ENCODE results near the gene KIF26B.

The KIF26B gene

DNA sequence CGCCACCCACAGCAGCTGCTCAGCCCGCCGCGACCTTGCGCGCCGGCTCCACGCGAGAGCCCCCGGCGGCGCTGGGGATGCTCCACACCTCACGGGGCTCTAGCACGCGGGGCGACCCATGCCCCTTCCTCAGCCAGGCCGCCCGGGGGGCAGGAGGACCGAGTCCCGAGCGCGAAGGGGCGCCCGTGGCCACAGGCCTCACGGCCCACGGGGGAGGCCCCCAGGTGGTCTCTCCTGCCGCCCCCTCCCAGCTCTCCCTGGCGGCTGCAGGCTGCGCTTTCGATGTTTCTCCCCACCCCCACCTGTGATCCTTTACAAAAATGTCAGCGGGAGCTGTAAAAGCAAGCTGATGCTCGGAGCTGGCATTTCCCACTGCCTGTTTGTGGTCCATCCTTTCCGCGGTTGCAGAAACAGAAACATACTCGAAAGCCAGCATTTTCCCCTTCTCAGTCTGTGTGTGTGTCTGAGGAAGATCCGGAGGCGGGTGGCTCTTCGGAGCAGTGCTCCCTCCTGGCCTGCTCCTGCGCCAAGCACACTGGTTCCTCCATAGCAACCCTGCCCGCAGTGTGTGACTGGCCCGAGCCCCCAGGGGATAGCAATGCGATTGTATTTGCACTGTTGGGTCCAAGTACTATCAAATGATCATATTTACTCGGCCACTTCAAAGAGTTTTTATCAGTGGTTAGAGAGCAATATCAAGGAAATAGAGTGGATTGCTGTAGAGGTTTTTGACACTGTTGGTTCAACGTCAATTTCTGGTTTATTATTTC is 2.1 kb downstream of the KIF26B start:
- H3K4me1 ChIP-seq (ENCODE audit: control insufficient read depth, insufficient read depth, low read length): peaks cover 9% of the 10 kb centered on the region
- H3K27me3 ChIP-seq (ENCODE audit: control insufficient read depth, insufficient read depth, low read length): peaks cover 55% of the 10 kb centered on the region
- H3K9me3 ChIP-seq (ENCODE audit: control insufficient read depth, insufficient read depth, low read depth, low read length): no peaks in the 10 kb centered on the region
- peak overlapping the region; percentile 74 for H3K9ac ChIP-seq (ENCODE audit: low read length)
- peak overlapping the region; percentile 83 for H3K4me3 ChIP-seq (ENCODE audit: low read depth, low read length)
- no peaks in the 10 kb centered on the region for H3K36me3 ChIP-seq (ENCODE audit: control insufficient read depth, insufficient read depth, low read length)
- peak overlapping the region; percentile 46; the same call in 1 of the 2 replicates for H3K27ac ChIP-seq (ENCODE audit: low read depth, low read length)

DNA sequence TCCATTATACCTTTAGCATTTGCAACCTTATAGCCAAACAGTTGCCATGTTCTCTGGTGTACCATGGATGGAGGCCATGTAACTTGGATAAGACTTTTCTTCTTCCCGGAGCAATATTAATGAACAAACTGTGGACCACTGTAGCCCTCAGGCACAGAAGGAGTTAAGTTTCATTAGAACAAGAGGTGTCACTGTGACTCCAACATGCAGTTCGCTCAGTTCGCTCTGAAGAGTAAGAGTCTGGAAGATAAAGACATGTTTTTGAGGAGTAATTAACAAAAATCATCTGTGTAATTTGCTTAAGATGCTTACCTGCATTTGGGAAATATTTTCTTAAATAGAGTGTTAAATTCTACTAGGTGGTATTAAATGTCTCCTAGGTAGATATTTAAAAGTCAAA is 4.1 kb downstream of the KIF26B start:
- no peak overlapping the region for H3K4me3 ChIP-seq (ENCODE audit: low read depth, low read length)
- peaks cover 42% of the 10 kb centered on the region for H3K27me3 ChIP-seq (ENCODE audit: control insufficient read depth, insufficient read depth, low read length)

DNA sequence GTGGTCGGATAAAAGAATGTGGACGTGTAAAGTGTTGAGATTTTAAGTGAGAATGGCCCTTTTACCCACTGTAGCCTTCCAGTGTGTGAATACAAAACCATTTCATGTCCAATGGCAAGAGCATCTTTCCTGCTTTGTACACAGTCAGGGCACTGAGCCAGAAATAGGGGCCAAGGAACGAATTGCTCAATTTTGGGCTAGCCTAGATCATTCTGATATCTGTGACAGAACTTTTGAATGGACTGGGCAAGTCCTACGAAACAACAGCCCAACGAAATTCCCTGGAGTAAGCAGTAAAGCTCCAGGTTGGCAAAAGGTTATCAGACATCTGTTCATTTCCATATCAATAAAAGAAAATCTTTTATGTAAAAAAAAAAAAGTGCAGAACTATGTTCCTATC is 5.5 kb downstream of the KIF26B start:
- H3K36me3 ChIP-seq (ENCODE audit: control insufficient read depth, insufficient read depth, low read length): no peaks in the 10 kb centered on the region
- H3K4me1 ChIP-seq (ENCODE audit: control insufficient read depth, insufficient read depth, low read length): peaks cover 6% of the 10 kb centered on the region
- no peaks in the 10 kb centered on the region for H3K9me3 ChIP-seq (ENCODE audit: control insufficient read depth, insufficient read depth, low read depth, low read length)
- peaks cover 28% of the 10 kb centered on the region for H3K27me3 ChIP-seq (ENCODE audit: control insufficient read depth, insufficient read depth, low read length)
- no peak overlapping the region for H3K9ac ChIP-seq (ENCODE audit: low read length)
- no peak overlapping the region for H3K27ac ChIP-seq (ENCODE audit: low read depth, low read length)
- no peak overlapping the region for H3K4me3 ChIP-seq (ENCODE audit: low read depth, low read length)

More for the DNA sequence above, 4.1 kb downstream of the KIF26B start:
- no peak overlapping the region for H3K9ac ChIP-seq (ENCODE audit: low read length)
- H3K36me3 ChIP-seq (ENCODE audit: control insufficient read depth, insufficient read depth, low read length): no peaks in the 10 kb centered on the region
- no peak overlapping the region for H3K27ac ChIP-seq (ENCODE audit: low read depth, low read length)
- peaks cover 6% of the 10 kb centered on the region for H3K4me1 ChIP-seq (ENCODE audit: control insufficient read depth, insufficient read depth, low read length)
- no peaks in the 10 kb centered on the region for H3K9me3 ChIP-seq (ENCODE audit: control insufficient read depth, insufficient read depth, low read depth, low read length)

GRCh38 chr1:245160741-245161400 is 6.1 kb downstream of the KIF26B start:
- Histone ChIP-seq H3K9ac (ENCODE audit: low read length) (no peak overlapping the region), H3K4me3 (ENCODE audit: low read depth, low read length) (no peak overlapping the region), H3K27ac (ENCODE audit: low read depth, low read length) (no peak overlapping the region), H3K4me1 (ENCODE audit: control insufficient read depth, insufficient read depth, low read length) (peaks cover 6% of the 10 kb centered on the region), H3K9me3 (ENCODE audit: control insufficient read depth, insufficient read depth, low read depth, low read length) (no peaks in the 10 kb centered on the region), H3K27me3 (ENCODE audit: control insufficient read depth, insufficient read depth, low read length) (peaks cover 23% of the 10 kb centered on the region), H3K36me3 (ENCODE audit: control insufficient read depth, insufficient read depth, low read length) (no peaks in the 10 kb centered on the region)

DNA sequence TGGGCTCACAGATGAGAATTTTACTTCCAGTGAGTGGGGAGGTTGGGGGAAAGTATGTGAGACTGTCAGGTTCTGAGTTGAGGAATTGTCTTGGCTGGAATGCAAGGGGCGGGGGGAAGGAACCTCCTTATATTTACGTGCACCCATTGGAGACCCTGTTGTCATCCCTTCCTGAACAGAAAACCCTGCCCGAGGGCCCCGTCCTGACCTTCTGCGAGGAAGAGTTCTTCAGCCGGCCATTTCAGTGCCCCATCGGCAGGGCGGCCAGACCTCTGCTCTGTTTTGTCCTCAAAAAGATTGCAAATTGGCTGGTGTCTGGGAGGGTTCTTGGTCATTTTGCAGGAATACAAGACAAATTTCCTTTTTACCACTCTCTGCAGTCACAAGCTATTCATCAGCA is 7.1 kb downstream of the KIF26B start:
- H3K4me1 ChIP-seq (ENCODE audit: control insufficient read depth, insufficient read depth, low read length): peaks cover 16% of the 10 kb centered on the region
- no peak overlapping the region for H3K9ac ChIP-seq (ENCODE audit: low read length)
- peaks cover 18% of the 10 kb centered on the region for H3K27me3 ChIP-seq (ENCODE audit: control insufficient read depth, insufficient read depth, low read length)
- H3K27ac ChIP-seq (ENCODE audit: low read depth, low read length): no peak overlapping the region
- no peak overlapping the region for H3K4me3 ChIP-seq (ENCODE audit: low read depth, low read length)
- no peaks in the 10 kb centered on the region for H3K36me3 ChIP-seq (ENCODE audit: control insufficient read depth, insufficient read depth, low read length)
- H3K9me3 ChIP-seq (ENCODE audit: control insufficient read depth, insufficient read depth, low read depth, low read length): no peaks in the 10 kb centered on the region

DNA sequence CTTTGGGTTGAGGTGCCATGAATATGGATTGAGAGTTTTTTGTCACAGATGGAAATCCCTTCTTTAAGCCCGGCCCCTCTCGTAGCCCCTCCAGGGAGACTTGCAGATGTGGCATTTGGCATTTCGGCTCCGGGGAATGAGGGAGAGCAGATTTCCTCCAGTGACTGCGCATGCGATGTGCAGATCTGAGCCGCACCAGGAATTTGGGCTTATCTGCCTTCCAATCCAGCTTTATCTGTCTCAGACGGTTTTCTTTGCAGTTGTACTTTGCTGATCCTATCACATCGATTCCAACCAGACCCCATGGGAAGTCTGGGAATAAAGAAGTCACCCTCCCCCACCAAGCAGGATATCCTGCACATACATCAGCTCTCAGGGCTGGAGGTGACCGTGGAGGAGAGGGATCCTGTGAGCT is 11.7 kb downstream of the KIF26B start:
- no peak overlapping the region for H3K9ac ChIP-seq (ENCODE audit: low read length)
- no peak overlapping the region for H3K27ac ChIP-seq (ENCODE audit: low read depth, low read length)
- no peaks in the 10 kb centered on the region for H3K27me3 ChIP-seq (ENCODE audit: control insufficient read depth, insufficient read depth, low read length)
- no peaks in the 10 kb centered on the region for H3K9me3 ChIP-seq (ENCODE audit: control insufficient read depth, insufficient read depth, low read depth, low read length)
- H3K4me1 ChIP-seq (ENCODE audit: control insufficient read depth, insufficient read depth, low read length): peaks cover 17% of the 10 kb centered on the region
- H3K36me3 ChIP-seq (ENCODE audit: control insufficient read depth, insufficient read depth, low read length): no peaks in the 10 kb centered on the region
- no peak overlapping the region for H3K4me3 ChIP-seq (ENCODE audit: low read depth, low read length)

DNA sequence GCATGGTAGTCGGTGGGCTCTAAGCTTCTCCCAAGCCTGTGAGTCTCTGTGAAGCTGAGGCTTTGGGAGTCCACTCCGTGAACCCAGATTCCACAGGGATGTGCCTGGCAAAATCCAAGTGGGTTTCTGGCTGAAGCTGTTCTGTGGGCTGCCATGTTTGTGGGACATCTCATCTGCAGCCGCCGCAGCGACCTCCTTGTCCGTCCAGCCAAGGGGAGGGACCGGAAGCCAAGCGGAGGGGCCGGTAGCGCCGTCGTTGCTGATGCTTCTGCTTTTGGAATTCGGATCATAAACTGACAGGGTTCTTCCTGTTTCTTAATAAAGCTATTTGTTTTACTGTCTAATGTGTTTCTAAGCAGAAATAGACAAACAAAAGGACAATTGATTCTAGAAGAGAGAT is 13.3 kb downstream of the KIF26B start:
- H3K9ac ChIP-seq (ENCODE audit: low read length): no peak overlapping the region
- H3K27me3 ChIP-seq (ENCODE audit: control insufficient read depth, insufficient read depth, low read length): no peaks in the 10 kb centered on the region
- peaks cover 5% of the 10 kb centered on the region; the same call in 1 of the 2 replicates for H3K9me3 ChIP-seq (ENCODE audit: control insufficient read depth, insufficient read depth, low read depth, low read length)
- no peaks in the 10 kb centered on the region for H3K36me3 ChIP-seq (ENCODE audit: control insufficient read depth, insufficient read depth, low read length)
- no peak overlapping the region for H3K27ac ChIP-seq (ENCODE audit: low read depth, low read length)
- peaks cover 17% of the 10 kb centered on the region for H3K4me1 ChIP-seq (ENCODE audit: control insufficient read depth, insufficient read depth, low read length)
- H3K4me3 ChIP-seq (ENCODE audit: low read depth, low read length): no peak overlapping the region

- Histone ChIP-seq H3K4me3 (ENCODE audit: low read depth, low read length) (no peak overlapping the region), H3K9me3 (ENCODE audit: control insufficient read depth, insufficient read depth, low read depth, low read length) (peaks cover 5% of the 10 kb centered on the region; the same call in 1 of the 2 replicates), H3K36me3 (ENCODE audit: control insufficient read depth, insufficient read depth, low read length) (no peaks in the 10 kb centered on the region), H3K27me3 (ENCODE audit: control insufficient read depth, insufficient read depth, low read length) (no peaks in the 10 kb centered on the region), H3K9ac (ENCODE audit: low read length) (no peak overlapping the region), H3K4me1 (ENCODE audit: control insufficient read depth, insufficient read depth, low read length) (peaks cover 17% of the 10 kb centered on the region), H3K27ac (ENCODE audit: low read depth, low read length) (no peak overlapping the region)
Measured at GRCh38 chr1:245168906-245169305, 14.1 kb downstream of the KIF26B start.

- Histone ChIP-seq H3K9me3 (ENCODE audit: control insufficient read depth, insufficient read depth, low read depth, low read length) (peaks cover 5% of the 10 kb centered on the region; the same call in 1 of the 2 replicates), H3K4me1 (ENCODE audit: control insufficient read depth, insufficient read depth, low read length) (peaks cover 17% of the 10 kb centered on the region), H3K9ac (ENCODE audit: low read length) (no peak overlapping the region), H3K27ac (ENCODE audit: low read depth, low read length) (no peak overlapping the region), H3K27me3 (ENCODE audit: control insufficient read depth, insufficient read depth, low read length) (no peaks in the 10 kb centered on the region), H3K4me3 (ENCODE audit: low read depth, low read length) (no peak overlapping the region), H3K36me3 (ENCODE audit: control insufficient read depth, insufficient read depth, low read length) (no peaks in the 10 kb centered on the region)
Measured at GRCh38 chr1:245169376-245169775, 14.6 kb downstream of the KIF26B start.

- Histone ChIP-seq H3K36me3 (ENCODE audit: control insufficient read depth, insufficient read depth, low read length) (no peaks in the 10 kb centered on the region), H3K9ac (ENCODE audit: low read length) (no peak overlapping the region), H3K27ac (ENCODE audit: low read depth, low read length) (no peak overlapping the region), H3K9me3 (ENCODE audit: control insufficient read depth, insufficient read depth, low read depth, low read length) (peaks cover 5% of the 10 kb centered on the region; the same call in 1 of the 2 replicates), H3K27me3 (ENCODE audit: control insufficient read depth, insufficient read depth, low read length) (no peaks in the 10 kb centered on the region), H3K4me1 (ENCODE audit: control insufficient read depth, insufficient read depth, low read length) (peaks cover 7% of the 10 kb centered on the region), H3K4me3 (ENCODE audit: low read depth, low read length) (no peak overlapping the region)
Measured at GRCh38 chr1:245172026-245172425, 17.2 kb downstream of the KIF26B start.

DNA sequence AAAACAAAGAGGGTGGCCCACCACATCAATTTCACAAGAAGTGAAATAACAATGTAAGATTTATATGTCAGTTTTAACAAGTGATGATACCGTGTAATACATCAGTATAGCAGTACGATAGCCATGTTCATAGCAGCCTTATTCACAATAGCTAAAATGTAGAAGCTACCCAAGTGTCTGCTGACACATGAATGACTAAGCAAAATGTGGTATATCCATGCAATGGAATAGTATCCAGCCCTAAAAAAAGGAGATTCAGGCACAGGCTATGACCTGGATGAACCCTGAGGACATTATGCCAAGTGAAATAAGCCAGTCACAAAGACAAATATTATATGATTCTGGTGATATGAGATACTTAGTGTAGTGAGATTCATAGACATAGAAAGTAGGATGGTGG is 18.0 kb downstream of the KIF26B start:
- Histone ChIP-seq H3K27me3 (ENCODE audit: control insufficient read depth, insufficient read depth, low read length) (no peaks in the 10 kb centered on the region), H3K27ac (ENCODE audit: low read depth, low read length) (no peak overlapping the region), H3K4me1 (ENCODE audit: control insufficient read depth, insufficient read depth, low read length) (no peaks in the 10 kb centered on the region), H3K9ac (ENCODE audit: low read length) (no peak overlapping the region), H3K4me3 (ENCODE audit: low read depth, low read length) (no peak overlapping the region), H3K36me3 (ENCODE audit: control insufficient read depth, insufficient read depth, low read length) (no peaks in the 10 kb centered on the region), H3K9me3 (ENCODE audit: control insufficient read depth, insufficient read depth, low read depth, low read length) (peaks cover 5% of the 10 kb centered on the region; the same call in 1 of the 2 replicates)

All from HUES6 (cell line).